HEK293T (cell line): ENCODE data around the gene SCYL1.
A peak's percentile ranks its signal among the peaks of the same experiment; 100 is the strongest.

Source experiments
- CTCF ChIA-PET: fragments of 350-600 bp; formaldehyde crosslinking; extraction: SDS; loops from one replicate; lab custom pipeline; 2021; ENCODE audit warnings: antibody characterized with exemption, inconsistent platforms; lab: Yijun Ruan, JAX
- POLR2A ChIA-PET: fragments of 350-600 bp; formaldehyde crosslinking; extraction: SDS; loops from one replicate; lab custom pipeline; 2020; ENCODE audit warnings: antibody characterized with exemption, inconsistent platforms; lab: Yijun Ruan, JAX
- DNase-seq: peaks from one replicate; pipeline ENCODE4 v3.0.0; 2012; ENCODE audit warnings: mixed read lengths; ENCODE audit errors: extremely low spot score
- ARNT ChIP-seq: fragments of 450-650 bp; IDR thresholded peaks from 2 replicates; pipeline ENCODE4 v1.6.1; 2017; ENCODE audit warnings: mild to moderate bottlenecking
- BHLHE40 ChIP-seq: fragments of 450-650 bp; IDR thresholded peaks from 2 replicates; pipeline ENCODE4 v1.6.1; 2016; ENCODE audit warnings: mild to moderate bottlenecking, moderate library complexity, borderline replicate concordance
- CTBP1 ChIP-seq: fragments of 450-650 bp; IDR thresholded peaks from 2 replicates; pipeline ENCODE4 v1.6.1; 2016; ENCODE audit warnings: borderline replicate concordance
- ELF4 ChIP-seq: fragments of 450-650 bp; IDR thresholded peaks from 2 replicates; pipeline ENCODE4 v1.6.1; 2017; ENCODE audit warnings: antibody characterized with exemption
- FOXA1 ChIP-seq: fragments of 450-650 bp; IDR thresholded peaks from 2 replicates; pipeline ENCODE4 v1.6.1; 2016; ENCODE audit warnings: mild to moderate bottlenecking
- FOXK2 ChIP-seq: fragments of 450-650 bp; IDR thresholded peaks from 2 replicates; pipeline ENCODE4 v1.6.1; 2016; ENCODE audit warnings: mild to moderate bottlenecking
- FOXM1 ChIP-seq: fragments of 450-650 bp; IDR thresholded peaks from 2 replicates; pipeline ENCODE4 v1.6.1; 2017; ENCODE audit warnings: mild to moderate bottlenecking, borderline replicate concordance
- HDGF ChIP-seq: fragments of 450-650 bp; IDR thresholded peaks from 2 replicates; pipeline ENCODE4 v1.6.1; 2017; ENCODE audit warnings: antibody characterized with exemption, borderline replicate concordance
- L3MBTL2 ChIP-seq: fragments of 450-650 bp; conservative IDR thresholded peaks from 2 replicates; pipeline ENCODE4 v1.6.1; 2016; ENCODE audit warnings: mild to moderate bottlenecking
- LEF1 ChIP-seq: fragments of 450-650 bp; IDR thresholded peaks from 2 replicates; pipeline ENCODE4 v1.6.1; 2017; ENCODE audit warnings: mild to moderate bottlenecking, borderline replicate concordance
- NFRKB ChIP-seq: fragments of 450-650 bp; IDR thresholded peaks from 2 replicates; pipeline ENCODE4 v1.6.1; 2016; ENCODE audit warnings: mild to moderate bottlenecking, moderate library complexity
- SP1 ChIP-seq: fragments of 450-650 bp; IDR thresholded peaks from 2 replicates; pipeline ENCODE4 v1.6.1; 2017
- SUZ12 ChIP-seq: fragments of 450-650 bp; IDR thresholded peaks from 2 replicates; pipeline ENCODE4 v1.6.1; 2016; ENCODE audit warnings: mild to moderate bottlenecking
- TARDBP ChIP-seq: fragments of 450-650 bp; IDR thresholded peaks from 2 replicates; pipeline ENCODE4 v1.6.1; 2016
- ZNF384 ChIP-seq: fragments of 450-650 bp; IDR thresholded peaks from 2 replicates; pipeline ENCODE4 v1.6.1; 2016
- TF ChIP-seq, protein P1 (sequence below): fragments of 450-650 bp; IDR thresholded peaks from 2 replicates; pipeline ENCODE4 v1.6.1; 2016

Gene SCYL1

DNA sequence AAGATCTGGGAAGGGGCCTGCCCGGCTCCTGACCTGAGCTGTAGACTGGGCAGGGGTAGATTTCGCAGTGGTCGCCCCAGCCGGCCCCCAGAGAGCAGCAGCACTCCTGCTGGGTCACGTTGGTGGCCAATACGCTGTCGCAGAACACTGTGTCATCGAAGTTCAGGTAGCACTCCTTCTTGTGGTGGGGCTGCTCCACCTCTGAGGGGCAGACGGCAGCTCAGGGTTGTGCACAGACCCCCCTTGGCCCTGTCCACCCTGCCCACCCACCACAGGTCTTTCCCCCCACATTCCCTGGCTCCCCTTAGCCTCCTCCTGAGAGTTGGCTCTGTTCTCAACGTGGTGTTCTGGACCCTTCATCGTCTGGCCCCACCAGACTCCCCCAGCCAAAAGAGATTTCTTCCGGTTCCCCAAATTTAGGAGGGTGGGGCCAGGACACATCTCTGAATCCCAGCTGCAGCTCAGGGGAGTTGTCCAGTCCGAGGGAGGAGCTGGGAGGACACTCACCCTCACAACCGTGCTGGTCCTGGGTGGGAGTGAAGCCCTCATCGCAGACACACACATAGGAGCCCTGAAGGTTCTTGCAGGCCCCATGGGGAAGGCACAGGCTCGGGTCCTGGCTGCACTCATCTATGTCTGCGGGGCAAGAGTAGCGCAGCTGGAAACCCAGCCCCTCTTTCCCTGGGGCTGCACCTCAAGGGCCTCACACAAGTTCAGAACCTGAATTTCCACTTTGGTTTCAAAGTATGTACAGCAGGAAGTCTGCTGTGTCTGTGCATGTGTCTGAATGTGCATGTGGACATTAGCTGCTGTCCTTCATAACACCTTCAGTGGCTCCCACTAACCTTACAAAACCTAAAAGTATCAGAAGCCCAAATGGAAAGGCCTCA, 16.5 kb downstream of the SCYL1 start:
- ChIA-PET CTCF (interaction anchor here (0.7 to 5.0 kb wide), 17 partner anchors 10 to 170 kb away, joined by 3 to 50 read pairs (median 5); partner anchors contain the start of genes FAM89B, KCNK7, LTBP3 and ZNRD2), POLR2A (interaction anchor here (1.0 to 2.3 kb wide), 9 partner anchors 17 to 74 kb away, joined by 3 to 16 read pairs (median 4); partner anchors contain the start of genes FAM89B, MALAT1, PCNX3 and ZNRD2)
- TF ChIP-seq ZNF384: no peak
- TF ChIP-seq ELF4: no peak
- no peak for TF ChIP-seq SUZ12
- TF ChIP-seq, protein P1, sequence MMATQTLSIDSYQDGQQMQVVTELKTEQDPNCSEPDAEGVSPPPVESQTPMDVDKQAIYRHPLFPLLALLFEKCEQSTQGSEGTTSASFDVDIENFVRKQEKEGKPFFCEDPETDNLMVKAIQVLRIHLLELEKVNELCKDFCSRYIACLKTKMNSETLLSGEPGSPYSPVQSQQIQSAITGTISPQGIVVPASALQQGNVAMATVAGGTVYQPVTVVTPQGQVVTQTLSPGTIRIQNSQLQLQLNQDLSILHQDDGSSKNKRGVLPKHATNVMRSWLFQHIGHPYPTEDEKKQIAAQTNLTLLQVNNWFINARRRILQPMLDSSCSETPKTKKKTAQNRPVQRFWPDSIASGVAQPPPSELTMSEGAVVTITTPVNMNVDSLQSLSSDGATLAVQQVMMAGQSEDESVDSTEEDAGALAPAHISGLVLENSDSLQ: no peak
- no peak for TF ChIP-seq FOXK2
- no peak for TF ChIP-seq SP1
- no peak for TF ChIP-seq FOXM1
- no peak for TF ChIP-seq CTBP1
- no peak for TF ChIP-seq HDGF
- TF ChIP-seq NFRKB: no peak
- no peak for DNase-seq

DNA sequence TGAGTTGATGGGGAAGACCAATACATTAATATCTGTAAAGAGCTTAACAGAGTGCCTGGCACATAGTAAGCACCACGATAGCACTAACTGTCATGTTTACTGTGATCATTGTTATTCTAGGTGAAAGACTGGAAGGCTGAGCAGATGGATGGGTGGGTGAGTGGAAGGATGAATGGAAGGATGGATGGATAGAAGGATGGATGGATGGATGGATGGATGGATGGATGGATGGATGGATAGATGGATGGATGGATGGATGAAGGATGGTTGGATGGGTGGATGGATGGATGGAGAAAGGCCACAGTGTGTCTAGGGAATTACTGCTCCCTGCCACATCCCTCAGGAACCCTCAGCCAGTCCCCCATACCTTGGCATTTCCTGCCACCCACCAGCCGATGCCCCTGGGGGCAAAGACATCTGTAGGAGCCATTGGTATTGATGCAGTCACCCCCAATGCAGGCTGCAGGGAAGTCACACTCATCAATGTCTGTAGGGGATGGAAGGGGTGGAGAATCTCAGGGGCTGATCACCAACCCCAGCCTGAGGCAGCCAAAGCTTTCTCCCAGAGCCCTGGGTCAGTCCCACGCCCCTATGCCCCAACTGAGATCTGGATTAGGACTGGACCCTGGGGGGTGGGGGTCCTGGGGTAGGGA, 18.0 kb downstream of the SCYL1 start:
- no peak for DNase-seq
- TF ChIP-seq FOXA1: no peak
- no peak for TF ChIP-seq L3MBTL2
- TF ChIP-seq FOXM1: no peak
- ChIA-PET POLR2A (interaction anchor here (1.0 kb wide), 1 partner anchor 18 kb away, joined by 3 read pairs; no protein-coding TSS in a partner anchor), CTCF (interaction anchor here (0.5 to 3.3 kb wide), 2 partner anchors 10 to 488 kb away, joined by 3 to 19 read pairs; no protein-coding TSS in a partner anchor)

DNA sequence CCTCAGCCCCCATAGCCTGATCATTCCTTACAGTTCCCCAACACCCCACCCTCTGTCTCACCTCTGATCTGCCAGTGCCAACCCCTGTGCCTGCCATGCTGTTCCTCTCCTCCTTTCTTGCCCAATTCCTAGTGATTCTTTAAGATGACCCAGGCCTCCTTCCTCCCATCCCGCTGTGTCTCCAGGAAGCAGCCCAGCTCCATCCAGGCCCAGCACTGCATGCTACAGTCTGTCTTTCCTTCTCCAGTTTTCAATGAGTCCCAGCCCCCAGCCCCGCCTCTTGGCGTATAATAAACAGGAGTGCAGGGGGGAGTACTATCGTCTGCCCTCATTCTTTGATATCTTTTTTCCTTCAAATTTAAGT, 21.0 kb downstream of the SCYL1 start:
- POLR2A ChIA-PET: no interaction called here
- DNase-seq: no peak

DNA sequence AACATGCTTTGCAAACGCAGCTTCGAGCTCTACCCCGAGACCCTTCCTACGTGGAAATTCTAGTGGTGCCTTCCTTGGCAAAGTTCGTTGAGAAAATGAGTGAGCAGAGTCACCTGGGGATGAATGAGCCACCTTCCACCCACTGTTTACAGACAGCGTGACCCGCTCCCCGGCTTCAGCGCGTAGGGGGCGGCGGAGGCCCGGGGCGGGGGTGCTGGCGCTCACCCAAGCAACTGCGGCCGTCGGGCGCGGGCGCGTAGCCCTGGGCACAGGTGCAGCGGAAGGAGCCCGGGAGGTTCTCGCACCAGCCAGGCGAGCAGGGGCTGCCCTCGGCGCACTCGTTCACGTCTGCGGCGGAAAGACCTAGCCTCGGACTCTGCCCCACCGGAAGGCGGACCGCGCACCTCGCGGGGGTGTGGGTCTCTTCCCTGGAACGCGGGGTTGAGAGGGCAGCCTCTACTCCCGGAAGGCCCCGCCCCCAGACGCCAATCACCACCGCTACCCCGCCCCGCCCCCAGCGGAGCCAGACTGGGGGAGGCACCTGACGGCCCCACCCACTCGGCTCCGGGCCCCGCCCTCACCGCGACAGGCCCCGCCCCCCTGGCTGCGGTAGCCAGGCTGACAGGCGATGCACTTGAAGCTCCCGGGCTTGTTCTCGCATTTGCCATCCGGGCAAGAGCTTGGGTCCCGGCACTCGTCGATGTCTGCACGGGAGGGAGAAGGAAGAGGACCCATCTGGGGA, 21.5 kb downstream of the SCYL1 start:
- ChIA-PET POLR2A (interaction anchor here (0.7 to 0.9 kb wide), 4 partner anchors 9 to 47 kb away, joined by 3 to 4 read pairs (median 4); partner anchors contain the start of genes LTBP3 and MALAT1), CTCF (interaction anchor here (0.6 to 0.7 kb wide), 2 partner anchors 47 to 86 kb away, joined by 3 read pairs; no protein-coding TSS in a partner anchor)
- TF ChIP-seq, protein P1: peak; percentile 82
- no peak for TF ChIP-seq LEF1
- peak; percentile 94 for DNase-seq

More for the DNA sequence above, 21.0 kb downstream of the SCYL1 start:
- CTCF ChIA-PET: no interaction called here
- TF ChIP-seq NFRKB (no peak), L3MBTL2 (no peak), FOXK2 (no peak)

DNA sequence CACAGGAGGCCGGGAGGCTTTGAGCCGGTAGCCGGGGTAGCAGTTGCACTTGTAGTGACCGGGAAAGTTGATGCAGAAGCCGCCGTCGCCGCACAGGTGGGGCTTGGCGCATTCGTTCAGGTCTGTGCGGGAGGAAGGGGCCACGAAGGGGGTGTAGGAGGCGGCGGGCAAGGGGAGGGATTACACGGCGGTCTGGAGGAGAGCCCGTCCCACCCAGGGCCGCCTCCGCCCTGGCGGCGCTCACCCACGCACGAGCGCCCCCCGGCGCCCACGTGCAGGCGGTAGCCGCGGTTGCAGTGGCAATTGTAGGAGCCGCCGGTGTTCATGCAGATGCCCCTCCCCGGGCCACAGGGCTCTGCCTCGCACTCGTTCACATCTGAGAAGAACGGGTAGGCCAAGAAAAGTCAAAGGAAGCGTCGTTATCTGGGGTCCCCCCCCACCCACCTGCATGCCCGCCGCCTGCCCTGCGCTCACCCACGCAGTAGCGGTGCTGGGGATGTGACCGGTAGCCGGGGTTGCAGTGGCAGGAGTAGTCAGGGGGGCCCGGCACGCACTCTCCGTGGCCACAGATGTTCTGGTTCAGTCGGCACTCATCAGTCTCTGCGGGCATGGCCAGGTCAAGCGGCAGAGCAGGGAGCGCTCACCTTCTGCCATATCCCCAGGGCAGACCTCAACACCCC, 22.7 kb downstream of the SCYL1 start:
- DNase-seq: no peak
- POLR2A ChIA-PET: interaction anchor here (0.8 to 1.1 kb wide), 3 partner anchors 11 to 24 kb away, joined by 4 read pairs; no protein-coding TSS in a partner anchor
- CTCF ChIA-PET: interaction anchor here (0.7 kb wide), 1 partner anchor 85 kb away, joined by 3 read pairs; no protein-coding TSS in a partner anchor

DNA sequence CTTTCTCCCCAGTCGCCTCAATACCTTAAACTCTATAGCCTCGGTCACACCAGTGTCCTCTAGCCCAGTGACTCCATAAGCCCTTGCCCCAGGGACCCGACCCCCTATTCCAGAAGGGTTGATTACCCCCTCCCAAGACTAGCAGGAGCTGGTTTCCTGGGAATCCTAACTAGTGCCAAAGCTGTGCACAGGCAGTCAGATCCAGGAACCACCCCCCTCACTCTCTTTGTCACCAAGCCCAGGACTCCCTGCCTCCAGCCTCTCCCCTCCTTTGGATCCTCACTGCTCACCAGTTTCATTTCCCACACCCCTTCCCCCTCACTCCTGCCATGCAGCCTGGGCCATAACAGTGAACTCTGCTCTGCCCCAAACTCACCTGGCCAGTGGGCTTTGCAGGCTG, 23.5 kb downstream of the SCYL1 start:
- CTCF ChIA-PET: no interaction called here
- POLR2A ChIA-PET: interaction anchor here (1.1 kb wide), 1 partner anchor 12 kb away, joined by 4 read pairs; no protein-coding TSS in a partner anchor

More for the DNA sequence above, 22.7 kb downstream of the SCYL1 start:
- TF ChIP-seq FOXK2: no peak

More for the DNA sequence above, 23.5 kb downstream of the SCYL1 start:
- TF ChIP-seq BHLHE40: no peak
- TF ChIP-seq CTBP1: no peak
- no peak for TF ChIP-seq SP1
- no peak for TF ChIP-seq FOXA1
- no peak for TF ChIP-seq ELF4
- TF ChIP-seq FOXK2: no peak
- no peak for TF ChIP-seq ZNF384
- no peak for TF ChIP-seq SUZ12
- TF ChIP-seq FOXM1: no peak
- no peak for TF ChIP-seq LEF1
- no peak for TF ChIP-seq TARDBP
- no peak for TF ChIP-seq ARNT
- no peak for TF ChIP-seq NFRKB
- TF ChIP-seq, protein P1: no peak
- no peak for TF ChIP-seq L3MBTL2
- TF ChIP-seq HDGF: no peak
- no peak for DNase-seq
